ENCODE data around the gene ARHGAP22.
A peak's percentile ranks its signal among the peaks of the same experiment; 100 is the strongest.

Gene ARHGAP22

GRCh38 chr10:48564466-48565160 lies 40.3 kb downstream of the ARHGAP22 start:
- Mint-ChIP-seq H3K4me1 (no peaks in the 10 kb centered on the region), H3K4me3 (no peak overlapping the region), H3K27me3 (ENCODE audit: low read depth, poor library complexity) (peaks cover 4% of the 10 kb centered on the region), H3K36me3 (ENCODE audit: low read depth) (no peaks in the 10 kb centered on the region), H3K27ac (no peak overlapping the region), H3K9me3 (no peaks in the 10 kb centered on the region)
- TF ChIP-seq, protein P1, sequence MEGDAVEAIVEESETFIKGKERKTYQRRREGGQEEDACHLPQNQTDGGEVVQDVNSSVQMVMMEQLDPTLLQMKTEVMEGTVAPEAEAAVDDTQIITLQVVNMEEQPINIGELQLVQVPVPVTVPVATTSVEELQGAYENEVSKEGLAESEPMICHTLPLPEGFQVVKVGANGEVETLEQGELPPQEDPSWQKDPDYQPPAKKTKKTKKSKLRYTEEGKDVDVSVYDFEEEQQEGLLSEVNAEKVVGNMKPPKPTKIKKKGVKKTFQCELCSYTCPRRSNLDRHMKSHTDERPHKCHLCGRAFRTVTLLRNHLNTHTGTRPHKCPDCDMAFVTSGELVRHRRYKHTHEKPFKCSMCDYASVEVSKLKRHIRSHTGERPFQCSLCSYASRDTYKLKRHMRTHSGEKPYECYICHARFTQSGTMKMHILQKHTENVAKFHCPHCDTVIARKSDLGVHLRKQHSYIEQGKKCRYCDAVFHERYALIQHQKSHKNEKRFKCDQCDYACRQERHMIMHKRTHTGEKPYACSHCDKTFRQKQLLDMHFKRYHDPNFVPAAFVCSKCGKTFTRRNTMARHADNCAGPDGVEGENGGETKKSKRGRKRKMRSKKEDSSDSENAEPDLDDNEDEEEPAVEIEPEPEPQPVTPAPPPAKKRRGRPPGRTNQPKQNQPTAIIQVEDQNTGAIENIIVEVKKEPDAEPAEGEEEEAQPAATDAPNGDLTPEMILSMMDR (IDR thresholded peaks at IDR 0.05) = no peak
- DNase-seq = no peak

GRCh38 chr10:48557511-48558123 lies 47.3 kb downstream of the ARHGAP22 start:
- Mint-ChIP-seq H3K4me1 (peaks cover 25% of the 10 kb centered on the region), H3K4me3 (no peak overlapping the region), H3K27me3 (ENCODE audit: low read depth, poor library complexity) (peaks cover 6% of the 10 kb centered on the region), H3K36me3 (ENCODE audit: low read depth) (no peaks in the 10 kb centered on the region), H3K9me3 (no peaks in the 10 kb centered on the region), H3K27ac (no peak overlapping the region)
- TF ChIP-seq, protein P1 (IDR thresholded peaks at IDR 0.05) = no peak
- no peak for DNase-seq

DNA sequence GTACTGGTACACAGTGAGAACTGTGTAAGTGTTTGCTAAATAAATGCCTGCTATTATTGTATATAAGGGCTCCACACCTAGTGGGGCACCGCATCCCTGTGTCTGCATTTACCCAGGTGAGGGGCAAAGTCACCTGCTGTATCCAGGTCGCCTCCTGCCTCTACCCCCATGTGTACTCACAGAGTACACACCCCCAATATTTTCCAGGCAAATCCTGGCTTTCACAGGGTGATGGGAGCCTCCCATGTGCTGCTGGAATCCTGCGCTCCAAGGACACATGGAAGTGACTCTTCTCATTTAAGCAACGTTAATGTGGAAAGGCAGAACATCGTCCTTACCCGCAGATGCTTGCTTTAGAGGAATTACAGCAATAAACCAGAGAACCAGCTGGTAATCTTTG lies 48.2 kb downstream of the ARHGAP22 start:
- Mint-ChIP-seq H3K9me3 (no peaks in the 10 kb centered on the region), H3K4me3 (no peak overlapping the region), H3K36me3 (ENCODE audit: low read depth) (no peaks in the 10 kb centered on the region), H3K27ac (no peak overlapping the region), H3K27me3 (ENCODE audit: low read depth, poor library complexity) (peaks cover 6% of the 10 kb centered on the region), H3K4me1 (peaks cover 25% of the 10 kb centered on the region)
- DNase-seq = no peak
- TF ChIP-seq, protein P1 (IDR thresholded peaks at IDR 0.05) = no peak

DNA sequence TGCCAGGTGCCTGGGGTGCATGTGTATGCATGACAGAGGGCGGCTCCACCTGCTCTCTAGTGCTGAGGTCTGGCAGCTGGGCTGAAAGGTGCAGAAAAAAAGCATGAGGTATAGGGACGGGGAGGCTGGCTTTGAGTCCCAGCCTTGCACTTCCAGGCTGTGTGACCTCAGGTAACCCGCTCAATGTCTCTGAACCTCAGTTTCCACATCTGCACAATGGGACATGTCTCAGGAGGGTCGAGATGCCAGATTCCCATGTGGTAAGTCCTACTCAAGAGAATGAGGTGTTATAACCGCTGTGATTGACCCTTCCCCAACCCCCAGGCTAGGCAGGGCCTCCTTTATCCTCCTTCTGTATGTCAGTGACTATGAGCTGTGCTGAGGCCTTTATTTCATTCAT lies 48.8 kb downstream of the ARHGAP22 start:
- Mint-ChIP-seq H3K27ac (no peak overlapping the region), H3K9me3 (no peaks in the 10 kb centered on the region), H3K36me3 (ENCODE audit: low read depth) (no peaks in the 10 kb centered on the region), H3K4me3 (no peak overlapping the region), H3K27me3 (ENCODE audit: low read depth, poor library complexity) (peaks cover 6% of the 10 kb centered on the region), H3K4me1 (peaks cover 25% of the 10 kb centered on the region)
- TF ChIP-seq, protein P1 (IDR thresholded peaks at IDR 0.05) = no peak
- DNase-seq = no peak

DNA sequence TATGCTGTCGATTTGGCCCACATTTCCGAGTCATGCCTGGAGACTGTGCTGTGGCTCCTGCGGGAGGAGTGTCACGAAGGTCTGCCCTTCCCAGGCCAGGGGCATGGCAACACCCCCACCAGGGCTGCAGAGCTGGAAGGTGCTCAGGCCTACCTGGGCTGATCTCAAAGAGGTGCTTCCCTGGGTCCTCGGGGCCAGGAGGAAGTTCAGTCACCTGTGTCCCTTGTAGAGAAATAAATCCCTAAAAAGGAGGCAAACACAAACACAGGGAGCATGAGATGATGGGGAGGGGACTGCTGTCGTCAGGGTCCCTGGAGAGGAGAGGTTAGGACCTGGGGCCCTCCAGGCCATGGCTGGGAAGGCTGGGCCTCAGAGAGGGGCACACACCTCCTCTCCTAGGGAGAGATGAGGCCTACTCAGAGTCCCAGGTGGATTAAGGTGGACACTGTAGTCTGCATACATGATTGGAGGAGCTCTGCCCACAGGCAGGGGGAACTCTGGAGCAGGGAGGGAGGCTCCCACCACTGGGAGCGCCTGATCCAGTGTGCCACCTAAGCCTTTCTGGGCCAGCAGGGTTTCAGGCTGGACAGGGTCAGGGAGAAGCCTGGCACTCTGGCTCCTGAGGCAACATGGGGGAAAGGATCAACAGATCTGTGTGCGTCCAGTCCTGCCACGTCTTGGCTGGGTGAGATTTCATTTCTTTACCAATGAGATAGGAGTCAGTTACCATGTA lies 49.4 kb downstream of the ARHGAP22 start:
- Mint-ChIP-seq H3K27me3 (ENCODE audit: low read depth, poor library complexity) (peaks cover 6% of the 10 kb centered on the region), H3K4me1 (peaks cover 25% of the 10 kb centered on the region), H3K36me3 (ENCODE audit: low read depth) (no peaks in the 10 kb centered on the region), H3K4me3 (no peak overlapping the region), H3K9me3 (no peaks in the 10 kb centered on the region), H3K27ac (peak overlapping the region; percentile 62)
- TF ChIP-seq, protein P1 (IDR thresholded peaks at IDR 0.05) = no peak
- DNase-seq = no peak
